Neural progenitor cell (in vitro differentiated cells): ENCODE results near the gene WASL.

Experiments
- CTCF ChIP-seq: fragments of 200-600 bp; sonication (generic); IDR thresholded peaks from 2 replicates; pipeline ENCODE4 v1.5.1; 2017; ENCODE audit warnings: antibody characterized with exemption, mild to moderate bottlenecking
- EZH2phosphoT487 ChIP-seq: fragments of 200-600 bp; sonication (generic); IDR thresholded peaks from 2 replicates; pipeline ENCODE4 v1.6.1; 2017; ENCODE audit warnings: antibody characterized with exemption

GRCh38 chr7:123653162-123653561, 95.6 kb downstream of the WASL start:
- TF ChIP-seq CTCF: no peak
- no peak for TF ChIP-seq EZH2phosphoT487
